NCI-H1092 treated with DMSO at 0.1 percent for 48 hours (cell line): ENCODE data around the gene FOXP2.
"Not testable (repeated sequence)": the region's sequence is repeated elsewhere in the genome, so short reads cannot be mapped to it uniquely, and the experiment has no call there.

Experiments used
- DNase-seq: peaks from one replicate; lab custom pipeline; 2025; lab: John Stamatoyannopoulos, UW

The FOXP2 gene

GRCh38 chr7:114588506-114588905 lies 173.9 kb downstream of the FOXP2 start:
- no peak for DNase-seq

- no peak for DNase-seq
Measured at GRCh38 chr7:114589436-114589835, 174.8 kb downstream of the FOXP2 start.

- DNase-seq, result no peak
Measured at GRCh38 chr7:114590298-114590697, 175.7 kb downstream of the FOXP2 start.

- no peak for DNase-seq
Measured at GRCh38 chr7:114598946-114599345, 184.3 kb downstream of the FOXP2 start.

- DNase-seq, result no peak
Measured at GRCh38 chr7:114606100-114606499, 191.5 kb downstream of the FOXP2 start.

GRCh38 chr7:114608822-114609221 lies 194.2 kb downstream of the FOXP2 start:
- DNase-seq, result not testable (repeated sequence)

GRCh38 chr7:114620208-114620607 lies 205.6 kb downstream of the FOXP2 start:
- DNase-seq, result no peak

GRCh38 chr7:114622221-114622620 lies 207.6 kb downstream of the FOXP2 start:
- DNase-seq, result peak; percentile 22

- DNase-seq, result peak; percentile 57
Measured at GRCh38 chr7:114623146-114623545, 208.5 kb downstream of the FOXP2 start.

GRCh38 chr7:114627231-114627630 lies 212.6 kb downstream of the FOXP2 start:
- DNase-seq, result no peak

- no peak for DNase-seq
Measured at GRCh38 chr7:114628362-114628761, 213.7 kb downstream of the FOXP2 start.

GRCh38 chr7:114629762-114630161 lies 215.1 kb downstream of the FOXP2 start:
- DNase-seq, result no peak

- DNase-seq, result no peak
Measured at GRCh38 chr7:114630201-114630990, 215.8 kb downstream of the FOXP2 start.

GRCh38 chr7:114631249-114631822 lies 216.7 kb downstream of the FOXP2 start:
- no peak for DNase-seq

- no peak for DNase-seq
Measured at GRCh38 chr7:114639451-114639850, 224.8 kb downstream of the FOXP2 start.

GRCh38 chr7:114644455-114644854 lies 229.8 kb downstream of the FOXP2 start:
- no peak for DNase-seq

GRCh38 chr7:114645451-114645850 lies 230.8 kb downstream of the FOXP2 start:
- DNase-seq, result peak; percentile 47

- no peak for DNase-seq
Measured at GRCh38 chr7:114647518-114647917, 232.9 kb downstream of the FOXP2 start.

- no peak for DNase-seq
Measured at GRCh38 chr7:114648117-114648516, 233.5 kb downstream of the FOXP2 start.

GRCh38 chr7:114648680-114649079 lies 234.1 kb downstream of the FOXP2 start:
- peak; percentile 77 for DNase-seq

GRCh38 chr7:114649689-114650088 lies 235.1 kb downstream of the FOXP2 start:
- DNase-seq, result no peak

GRCh38 chr7:114650491-114650890 lies 235.9 kb downstream of the FOXP2 start:
- DNase-seq, result no peak

- DNase-seq, result peak; percentile 73
Measured at GRCh38 chr7:114652041-114652440, 237.4 kb downstream of the FOXP2 start.
